ENCODE measurements around the gene CARHSP1.
"Not testable (repeated sequence)": the region's sequence is repeated elsewhere in the genome, so short reads cannot be mapped to it uniquely, and the experiment has no call there.

CARHSP1 gene

GRCh38 chr16:8872071-8872470, 3.3 kb upstream of the CARHSP1 start:
- TF ChIP-seq ZNF565 (CRISPR knock-in tag; conservative IDR thresholded peaks at IDR 0.05; ENCODE audit: low read depth) (no peak), POU6F1 (CRISPR knock-in tag; IDR thresholded peaks at IDR 0.05; ENCODE audit: borderline replicate concordance, low read depth) (no peak), ZFP30 (CRISPR knock-in tag; IDR thresholded peaks at IDR 0.05) (no peak)
- TF ChIP-seq, protein P1, sequence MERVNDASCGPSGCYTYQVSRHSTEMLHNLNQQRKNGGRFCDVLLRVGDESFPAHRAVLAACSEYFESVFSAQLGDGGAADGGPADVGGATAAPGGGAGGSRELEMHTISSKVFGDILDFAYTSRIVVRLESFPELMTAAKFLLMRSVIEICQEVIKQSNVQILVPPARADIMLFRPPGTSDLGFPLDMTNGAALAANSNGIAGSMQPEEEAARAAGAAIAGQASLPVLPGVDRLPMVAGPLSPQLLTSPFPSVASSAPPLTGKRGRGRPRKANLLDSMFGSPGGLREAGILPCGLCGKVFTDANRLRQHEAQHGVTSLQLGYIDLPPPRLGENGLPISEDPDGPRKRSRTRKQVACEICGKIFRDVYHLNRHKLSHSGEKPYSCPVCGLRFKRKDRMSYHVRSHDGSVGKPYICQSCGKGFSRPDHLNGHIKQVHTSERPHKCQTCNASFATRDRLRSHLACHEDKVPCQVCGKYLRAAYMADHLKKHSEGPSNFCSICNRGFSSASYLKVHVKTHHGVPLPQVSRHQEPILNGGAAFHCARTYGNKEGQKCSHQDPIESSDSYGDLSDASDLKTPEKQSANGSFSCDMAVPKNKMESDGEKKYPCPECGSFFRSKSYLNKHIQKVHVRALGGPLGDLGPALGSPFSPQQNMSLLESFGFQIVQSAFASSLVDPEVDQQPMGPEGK (CRISPR knock-in tag; IDR thresholded peaks at IDR 0.05; ENCODE audit: borderline replicate concordance) = no peak
- no peak for ATAC-seq

GRCh38 chr16:8869988-8870241, 1.1 kb upstream of the CARHSP1 start:
- not testable (repeated sequence) for ATAC-seq

DNA sequence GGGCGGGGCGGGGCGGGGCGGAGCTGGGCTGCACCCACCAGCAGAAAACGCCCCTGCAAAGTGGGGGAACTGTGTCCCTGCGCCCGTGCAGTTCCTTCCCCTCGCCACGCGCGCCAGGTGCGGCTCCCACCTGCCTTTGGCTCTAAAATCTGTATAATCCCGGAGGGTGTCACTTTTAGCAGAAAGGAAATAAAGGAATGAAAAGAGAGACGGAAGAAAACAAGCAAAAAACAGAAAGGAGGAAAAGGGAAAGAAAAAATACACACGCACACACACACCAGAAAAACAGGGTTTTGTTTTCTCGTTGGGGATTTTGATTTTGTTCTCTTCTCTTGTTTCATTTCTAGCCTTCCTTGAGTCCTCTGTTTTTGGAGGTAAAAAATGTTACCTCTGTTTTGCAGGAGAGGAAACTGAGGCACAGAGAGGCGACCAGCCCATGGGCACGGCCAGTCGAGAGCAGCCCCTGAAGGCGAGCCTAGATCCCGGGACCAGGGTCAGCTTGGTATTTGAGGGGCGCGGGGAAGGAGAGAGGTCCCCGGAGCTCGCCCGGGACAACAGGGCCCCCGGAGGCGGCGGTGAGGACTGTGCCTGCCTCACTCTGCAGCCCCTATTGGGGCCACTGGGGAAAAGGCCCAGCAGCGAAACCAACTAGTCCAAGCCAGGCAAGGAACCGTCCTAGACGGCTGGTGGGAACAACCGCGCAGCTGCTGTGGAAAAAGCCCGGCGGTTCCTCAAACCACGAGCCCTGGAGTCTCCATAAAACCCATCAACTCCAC, 594 bp upstream of the CARHSP1 start:
- no peak for TF ChIP-seq ZFP3 (CRISPR knock-in tag; IDR thresholded peaks at IDR 0.05)
- TF ChIP-seq ZFP30 (CRISPR knock-in tag; IDR thresholded peaks at IDR 0.05) = no peak
- no peak for TF ChIP-seq ZNF8 (CRISPR knock-in tag; IDR thresholded peaks at IDR 0.05)
- no peak for TF ChIP-seq SNAI2 (CRISPR knock-in tag; IDR thresholded peaks at IDR 0.05)
- TF ChIP-seq, protein P2, sequence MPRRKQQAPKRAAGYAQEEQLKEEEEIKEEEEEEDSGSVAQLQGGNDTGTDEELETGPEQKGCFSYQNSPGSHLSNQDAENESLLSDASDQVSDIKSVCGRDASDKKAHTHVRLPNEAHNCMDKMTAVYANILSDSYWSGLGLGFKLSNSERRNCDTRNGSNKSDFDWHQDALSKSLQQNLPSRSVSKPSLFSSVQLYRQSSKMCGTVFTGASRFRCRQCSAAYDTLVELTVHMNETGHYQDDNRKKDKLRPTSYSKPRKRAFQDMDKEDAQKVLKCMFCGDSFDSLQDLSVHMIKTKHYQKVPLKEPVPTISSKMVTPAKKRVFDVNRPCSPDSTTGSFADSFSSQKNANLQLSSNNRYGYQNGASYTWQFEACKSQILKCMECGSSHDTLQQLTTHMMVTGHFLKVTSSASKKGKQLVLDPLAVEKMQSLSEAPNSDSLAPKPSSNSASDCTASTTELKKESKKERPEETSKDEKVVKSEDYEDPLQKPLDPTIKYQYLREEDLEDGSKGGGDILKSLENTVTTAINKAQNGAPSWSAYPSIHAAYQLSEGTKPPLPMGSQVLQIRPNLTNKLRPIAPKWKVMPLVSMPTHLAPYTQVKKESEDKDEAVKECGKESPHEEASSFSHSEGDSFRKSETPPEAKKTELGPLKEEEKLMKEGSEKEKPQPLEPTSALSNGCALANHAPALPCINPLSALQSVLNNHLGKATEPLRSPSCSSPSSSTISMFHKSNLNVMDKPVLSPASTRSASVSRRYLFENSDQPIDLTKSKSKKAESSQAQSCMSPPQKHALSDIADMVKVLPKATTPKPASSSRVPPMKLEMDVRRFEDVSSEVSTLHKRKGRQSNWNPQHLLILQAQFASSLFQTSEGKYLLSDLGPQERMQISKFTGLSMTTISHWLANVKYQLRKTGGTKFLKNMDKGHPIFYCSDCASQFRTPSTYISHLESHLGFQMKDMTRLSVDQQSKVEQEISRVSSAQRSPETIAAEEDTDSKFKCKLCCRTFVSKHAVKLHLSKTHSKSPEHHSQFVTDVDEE (CRISPR knock-in tag; IDR thresholded peaks at IDR 0.05) = no peak
- TF ChIP-seq ZNF70 (CRISPR knock-in tag; IDR thresholded peaks at IDR 0.05) = no peak
- TF ChIP-seq, protein P1 (CRISPR knock-in tag; IDR thresholded peaks at IDR 0.05; ENCODE audit: borderline replicate concordance) = no peak
- TF ChIP-seq OSR1 (CRISPR knock-in tag; IDR thresholded peaks at IDR 0.05) = no peak
- no peak for TF ChIP-seq POU6F1 (CRISPR knock-in tag; IDR thresholded peaks at IDR 0.05; ENCODE audit: borderline replicate concordance, low read depth)
- TF ChIP-seq PPARA (CRISPR knock-in tag; IDR thresholded peaks at IDR 0.05; ENCODE audit: borderline replicate concordance) = no peak
- no peak for TF ChIP-seq ARNTL (CRISPR knock-in tag; IDR thresholded peaks at IDR 0.05; ENCODE audit: borderline replicate concordance, low read depth)
- TF ChIP-seq ZC3H10 (CRISPR knock-in tag; IDR thresholded peaks at IDR 0.05) = no peak
- TF ChIP-seq ISL1 (CRISPR knock-in tag; IDR thresholded peaks at IDR 0.05) = no peak
- TF ChIP-seq, protein P3, sequence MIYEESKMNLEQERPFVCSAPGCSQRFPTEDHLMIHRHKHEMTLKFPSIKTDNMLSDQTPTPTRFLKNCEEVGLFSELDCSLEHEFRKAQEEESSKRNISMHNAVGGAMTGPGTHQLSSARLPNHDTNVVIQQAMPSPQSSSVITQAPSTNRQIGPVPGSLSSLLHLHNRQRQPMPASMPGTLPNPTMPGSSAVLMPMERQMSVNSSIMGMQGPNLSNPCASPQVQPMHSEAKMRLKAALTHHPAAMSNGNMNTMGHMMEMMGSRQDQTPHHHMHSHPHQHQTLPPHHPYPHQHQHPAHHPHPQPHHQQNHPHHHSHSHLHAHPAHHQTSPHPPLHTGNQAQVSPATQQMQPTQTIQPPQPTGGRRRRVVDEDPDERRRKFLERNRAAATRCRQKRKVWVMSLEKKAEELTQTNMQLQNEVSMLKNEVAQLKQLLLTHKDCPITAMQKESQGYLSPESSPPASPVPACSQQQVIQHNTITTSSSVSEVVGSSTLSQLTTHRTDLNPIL (CRISPR knock-in tag; IDR thresholded peaks at IDR 0.05; ENCODE audit: low read depth) = no peak
- no peak for TF ChIP-seq GLIS3 (CRISPR knock-in tag; IDR thresholded peaks at IDR 0.05)
- no peak for TF ChIP-seq TOX (CRISPR knock-in tag; IDR thresholded peaks at IDR 0.05; ENCODE audit: borderline replicate concordance)
- no peak for TF ChIP-seq CSDC2 (CRISPR knock-in tag; IDR thresholded peaks at IDR 0.05)
- no peak for TF ChIP-seq TCF4 (CRISPR knock-in tag; IDR thresholded peaks at IDR 0.05; ENCODE audit: borderline replicate concordance)
- no peak for TF ChIP-seq BACH2 (CRISPR knock-in tag; IDR thresholded peaks at IDR 0.05; ENCODE audit: borderline replicate concordance)
- TF ChIP-seq ESRRG (CRISPR knock-in tag; IDR thresholded peaks at IDR 0.05) = no peak
- no peak for ATAC-seq

Data from SK-N-SH treated with all-trans-retinoic acid at 6 μM for 48 hours (cell line).